Measurements from ENCODE around the gene ANHX.
A peak's percentile ranks its signal among the peaks of the same experiment; 100 is the strongest.

ANHX gene

GRCh38 chr12:133181238-133181959 is 54.3 kb downstream of the ANHX start, which contains the start of gene ZNF268:
Gene ZNF268 (plus strand): TSS chr12:133181495. CDS start chr12:133181998, 503 bp downstream.
- DNase-seq (ENCODE audit: low spot score): peak; percentile 92
- in situ Hi-C loops (cut with MboI; ENCODE audit: low pct_unique_long_range_greater_than_20kb, low sequenced_read_pairs, unreplicated experiment): no loop called here
- TF ChIP-seq CTCF (IDR thresholded peaks at IDR 0.05; ENCODE audit: extremely low read depth, insufficient read depth, missing control alignments): peak; percentile 83

GRCh38 chr12:133180669-133181068 is 55.0 kb downstream of the ANHX start:
- TF ChIP-seq CTCF (IDR thresholded peaks at IDR 0.05; ENCODE audit: extremely low read depth, insufficient read depth, missing control alignments): no peak
- in situ Hi-C loops (cut with MboI; ENCODE audit: low pct_unique_long_range_greater_than_20kb, low sequenced_read_pairs, unreplicated experiment): no loop called here

GRCh38 chr12:133174901-133175300 is 60.8 kb downstream of the ANHX start:
- TF ChIP-seq CTCF (IDR thresholded peaks at IDR 0.05; ENCODE audit: extremely low read depth, insufficient read depth, missing control alignments): no peak
- DNase-seq (ENCODE audit: low spot score): no peak
- in situ Hi-C loops (cut with MboI; ENCODE audit: low pct_unique_long_range_greater_than_20kb, low sequenced_read_pairs, unreplicated experiment): no loop called here

More at GRCh38 chr12:133180669-133181068, 55.0 kb downstream of the ANHX start:
- no peak for DNase-seq (ENCODE audit: low spot score)

- DNase-seq (ENCODE audit: low spot score): no peak
- TF ChIP-seq CTCF (IDR thresholded peaks at IDR 0.05; ENCODE audit: extremely low read depth, insufficient read depth, missing control alignments): no peak
- in situ Hi-C loops (cut with MboI; ENCODE audit: low pct_unique_long_range_greater_than_20kb, low sequenced_read_pairs, unreplicated experiment): no loop called here
Measured at GRCh38 chr12:133172491-133172890, 63.2 kb downstream of the ANHX start.
